Liver (tissue), 9 donors: Measurements from ENCODE around the gene SPEN. TPM values are rescaled to one million over a fixed set of nuclear protein-coding genes. Genes with fewer than 3 reads are reported as not detected.

ENCODE experiments used
- DNase-seq: peaks from one replicate; pipeline ENCODE4 v3.0.0-alpha.2; 2017; ENCODE audit warnings: low spot score
- H3K27ac ChIP-seq, 2 donors: one replicate each; pipeline ENCODE4 v1.7.0; 2013; ENCODE audit warnings: inconsistent platforms in 2 of 2, low read length in 2 of 2, control low read depth in 1 of 2, low read depth in 1 of 2, mild to moderate bottlenecking in 1 of 2
- H3K27me3 ChIP-seq, 4 donors: one replicate each; pipeline versions ENCODE4 v1.6.1 to v1.7.0; 2013; ENCODE audit warnings: low read length in 3 of 4, inconsistent platforms in 1 of 4, mild to moderate bottlenecking in 1 of 4, moderate library complexity in 1 of 4; ENCODE audit not compliant: control insufficient read depth in 4 of 4, insufficient read depth in 4 of 4
- H3K36me3 ChIP-seq, 4 donors: one replicate each; pipeline versions ENCODE4 v1.6.1 to v1.7.0; 2013; ENCODE audit warnings: low read length in 3 of 4, mild to moderate bottlenecking in 3 of 4, low read depth in 1 of 4, moderate library complexity in 1 of 4; ENCODE audit not compliant: control insufficient read depth in 4 of 4, insufficient read depth in 3 of 4
- H3K4me1 ChIP-seq, 4 donors: one replicate each; pipeline versions ENCODE4 v1.6.1 to v1.7.0; 2013; ENCODE audit warnings: low read length in 3 of 4, mild to moderate bottlenecking in 3 of 4, moderate library complexity in 1 of 4; ENCODE audit not compliant: control insufficient read depth in 4 of 4, insufficient read depth in 4 of 4
- H3K4me3 ChIP-seq, 3 donors: one replicate each; pipeline versions ENCODE4 v1.6.1 to v1.7.0; 2013; ENCODE audit warnings: low read length in 3 of 3, control low read depth in 1 of 3, low read depth in 1 of 3, mild to moderate bottlenecking in 1 of 3
- H3K9ac ChIP-seq, 2 donors: one replicate each; pipeline ENCODE4 v1.7.0; 2013; ENCODE audit warnings: low read length in 2 of 2, mild to moderate bottlenecking in 2 of 2, moderate library complexity in 2 of 2, control low read depth in 1 of 2, low read depth in 1 of 2
- H3K9me3 ChIP-seq, 4 donors: one replicate each; pipeline versions ENCODE4 v1.6.1 to v1.7.0; 2013; ENCODE audit warnings: low read length in 3 of 4; ENCODE audit not compliant: control insufficient read depth in 4 of 4
- EGR1 ChIP-seq, 2 donors: IDR thresholded peaks; 2 replicates each; pipeline ENCODE4 v1.6.1; 2016 to 2018; ENCODE audit warnings: antibody characterized with exemption in 2 of 2, low read depth in 2 of 2
- FOXA2 ChIP-seq: IDR thresholded peaks from 2 replicates; pipeline ENCODE4 v1.6.1; 2016; ENCODE audit warnings: antibody characterized with exemption
- HNF4A ChIP-seq, 2 donors: conservative IDR thresholded peaks; 2 replicates each; pipeline ENCODE4 v1.6.1; 2016; ENCODE audit warnings: antibody characterized with exemption in 2 of 2, mild to moderate bottlenecking in 2 of 2
- HNF4G ChIP-seq: IDR thresholded peaks from 2 replicates; pipeline ENCODE4 v1.6.1; 2016; ENCODE audit warnings: antibody characterized with exemption
- RAD21 ChIP-seq, 2 donors: IDR thresholded peaks; 2 replicates each; pipeline ENCODE4 v1.6.1; 2016; ENCODE audit warnings: antibody characterized with exemption in 2 of 2, mild to moderate bottlenecking in 2 of 2
- TAF1 ChIP-seq: conservative IDR thresholded peaks from 2 replicates; pipeline ENCODE4 v1.6.1; 2016; ENCODE audit warnings: antibody characterized with exemption, mild to moderate bottlenecking
- YY1 ChIP-seq: IDR thresholded peaks from 2 replicates; pipeline ENCODE4 v1.6.1; 2016; ENCODE audit warnings: antibody characterized with exemption, mild to moderate bottlenecking
- WGBS: extraction: QIAGEN DNeasy Blood & Tissue Kit; methylation state at CpG from one replicate; pipeline ENCODE4 v1.1.7; 2013; 5-methylcytosine and 5-hydroxymethylcytosine counted together
- polyA plus RNA-seq, 2 donors: library from polyadenylated mRNA; stranded (reverse) in 1 of 2; unstranded in 1 of 2; fragments of 200-250 nt in 1 of 2; fragments of >200 nt in 1 of 2; fragmentation: Nextera tagmentation in 1 of 2; extraction: Ambion mirVana in 1 of 2; gene quantifications; one replicate each; pipeline versions ENCODE4 v1.2.1 to v1.2.3, GENCODE V29; 2013 to 2015
- total RNA-seq, 2 donors: library from RNA; depleted of rRNA; stranded (reverse); fragments of >200 nt; gene quantifications; one replicate each; pipeline ENCODE4 v1.2.3, GENCODE V29; 2014
- TF ChIP-seq, protein P1 (sequence below): fragments of 150-350 bp; IDR thresholded peaks from 2 replicates; pipeline ENCODE4 v1.5.1; 2017; ENCODE audit warnings: improper control_type of control experiment, low read depth, low read length; ENCODE audit not compliant: missing input control
- TF ChIP-seq, protein P2 (sequence below): IDR thresholded peaks from 2 replicates; pipeline ENCODE4 v1.6.1; 2016; ENCODE audit warnings: antibody characterized with exemption
- TF ChIP-seq, protein P3 (sequence below): IDR thresholded peaks from 2 replicates; pipeline ENCODE4 v1.6.1; 2016; ENCODE audit warnings: antibody characterized with exemption, mild to moderate bottlenecking
- donor health status: healthy.
- donor health status: healthy.
- donor health status: healthy.
- donor health status: healthy.
- donor health status: healthy.

SPEN gene
- total and polyA plus RNA-seq, 4 donors = 7.4 to 29.4 (median 15.2) TPM

DNA sequence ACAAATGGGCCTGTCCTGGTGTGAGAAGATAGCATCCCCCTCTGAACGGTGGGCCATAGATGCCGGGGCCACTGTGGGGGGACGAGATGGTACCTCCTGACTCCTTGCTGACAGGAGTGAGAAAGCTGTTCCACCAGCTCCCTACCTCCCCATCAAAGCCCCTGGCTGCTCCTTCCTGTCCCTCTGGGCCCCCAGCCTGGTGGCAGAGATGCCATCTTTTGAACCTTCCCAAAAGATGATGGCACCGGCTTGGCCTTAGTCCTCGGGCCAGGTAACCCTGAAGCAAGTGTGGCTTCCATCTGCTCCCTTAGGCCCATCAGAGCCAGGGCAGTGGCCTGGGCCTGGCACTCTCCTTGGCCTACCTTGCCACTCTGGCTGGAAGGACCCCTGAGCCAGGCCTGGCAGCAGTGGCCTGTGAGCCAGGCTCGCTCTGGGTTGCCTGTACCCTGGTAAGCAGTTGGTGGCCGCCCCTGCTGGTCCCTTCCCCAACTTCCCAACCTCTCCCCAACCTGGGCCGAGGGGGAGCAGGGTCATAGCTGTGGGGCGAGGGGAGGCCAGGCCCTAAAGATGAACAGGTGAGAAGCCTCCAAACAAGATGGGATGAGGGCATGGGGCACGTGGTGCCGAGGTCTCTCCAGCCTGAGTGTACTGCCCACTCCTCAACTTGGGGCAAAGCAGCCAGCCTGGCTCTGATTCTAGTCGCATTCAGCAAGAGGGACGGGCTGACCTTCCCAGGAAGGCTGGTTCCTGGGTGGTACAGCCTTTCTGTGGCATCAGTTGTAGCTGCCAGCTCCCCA, 93.7 kb downstream of the SPEN start:
- TF ChIP-seq, protein P1, sequence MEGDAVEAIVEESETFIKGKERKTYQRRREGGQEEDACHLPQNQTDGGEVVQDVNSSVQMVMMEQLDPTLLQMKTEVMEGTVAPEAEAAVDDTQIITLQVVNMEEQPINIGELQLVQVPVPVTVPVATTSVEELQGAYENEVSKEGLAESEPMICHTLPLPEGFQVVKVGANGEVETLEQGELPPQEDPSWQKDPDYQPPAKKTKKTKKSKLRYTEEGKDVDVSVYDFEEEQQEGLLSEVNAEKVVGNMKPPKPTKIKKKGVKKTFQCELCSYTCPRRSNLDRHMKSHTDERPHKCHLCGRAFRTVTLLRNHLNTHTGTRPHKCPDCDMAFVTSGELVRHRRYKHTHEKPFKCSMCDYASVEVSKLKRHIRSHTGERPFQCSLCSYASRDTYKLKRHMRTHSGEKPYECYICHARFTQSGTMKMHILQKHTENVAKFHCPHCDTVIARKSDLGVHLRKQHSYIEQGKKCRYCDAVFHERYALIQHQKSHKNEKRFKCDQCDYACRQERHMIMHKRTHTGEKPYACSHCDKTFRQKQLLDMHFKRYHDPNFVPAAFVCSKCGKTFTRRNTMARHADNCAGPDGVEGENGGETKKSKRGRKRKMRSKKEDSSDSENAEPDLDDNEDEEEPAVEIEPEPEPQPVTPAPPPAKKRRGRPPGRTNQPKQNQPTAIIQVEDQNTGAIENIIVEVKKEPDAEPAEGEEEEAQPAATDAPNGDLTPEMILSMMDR = no peak
- TF ChIP-seq, protein P2, sequence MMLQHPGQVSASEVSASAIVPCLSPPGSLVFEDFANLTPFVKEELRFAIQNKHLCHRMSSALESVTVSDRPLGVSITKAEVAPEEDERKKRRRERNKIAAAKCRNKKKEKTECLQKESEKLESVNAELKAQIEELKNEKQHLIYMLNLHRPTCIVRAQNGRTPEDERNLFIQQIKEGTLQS = no peak
- peaks cover 25 to 75% (median 39%) of the 10 kb centered on the region in 4 donors for H3K36me3 ChIP-seq
- no peaks in the 10 kb centered on the region for H3K27me3 ChIP-seq
- WGBS = 96% methylated on average over 13 of the region's 13 CpGs
- H3K27ac ChIP-seq = no peak overlapping the region
- no peak for DNase-seq
- no peaks in the 10 kb centered on the region for H3K9me3 ChIP-seq
- no peak overlapping the region for H3K9ac ChIP-seq
- peaks cover 0 to 17% (median 6%) of the 10 kb centered on the region in 4 donors for H3K4me1 ChIP-seq
- H3K4me3 ChIP-seq = no peak overlapping the region

DNA sequence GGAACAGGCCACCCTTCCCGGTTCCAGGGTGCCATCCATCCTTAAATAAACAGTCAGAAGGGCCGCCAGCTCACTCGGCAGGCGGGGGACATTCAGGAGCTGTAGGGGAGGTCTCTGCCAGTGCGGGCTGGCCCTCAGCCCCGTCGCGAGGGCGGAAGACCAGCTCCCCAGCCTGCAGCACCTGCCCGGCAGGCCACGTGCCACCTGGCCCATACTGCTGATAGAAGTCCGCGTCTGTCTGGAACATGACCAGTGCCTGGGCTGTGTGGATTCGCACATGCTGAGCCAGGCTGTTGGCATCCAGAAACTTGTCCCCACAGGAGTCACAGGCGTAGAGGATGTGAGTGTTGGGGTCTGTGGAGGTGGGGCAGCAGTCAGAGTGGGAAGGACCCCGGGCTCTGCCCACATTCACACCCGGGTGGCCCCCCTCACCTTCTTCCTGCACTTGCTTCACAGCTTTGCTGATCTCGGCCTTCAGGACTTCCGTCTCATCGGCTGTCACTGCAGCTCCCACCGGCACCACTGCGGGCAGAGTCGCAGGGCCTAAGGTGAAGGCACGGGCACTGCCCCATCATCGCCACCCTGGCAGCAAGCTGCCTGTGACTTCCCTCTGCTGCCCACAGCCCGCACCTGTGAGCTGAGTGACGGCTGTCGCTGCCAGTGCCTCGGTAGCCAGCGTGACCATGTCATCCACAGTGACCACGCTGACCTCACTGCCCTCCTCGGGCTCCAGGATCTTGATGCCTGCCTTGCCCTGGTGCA, 94.6 kb downstream of the SPEN start:
- Histone ChIP-seq H3K4me3 (no peak overlapping the region), H3K4me1 (peaks cover 0 to 17% (median 6%) of the 10 kb centered on the region in 4 donors), H3K27me3 (no peaks in the 10 kb centered on the region), H3K36me3 (peaks cover 24 to 78% (median 40%) of the 10 kb centered on the region in 4 donors), H3K9me3 (no peaks in the 10 kb centered on the region), H3K27ac (no peak overlapping the region), H3K9ac (no peak overlapping the region)
- no peak for DNase-seq
- WGBS = 75% methylated on average over 32 of the region's 32 CpGs
- TF ChIP-seq HNF4A (conservative IDR thresholded peaks at IDR 0.05) (no peak), TAF1 (no peak), RAD21 (IDR thresholded peaks at IDR 0.05) (no peak), FOXA2 (no peak), HNF4G (no peak), EGR1 (IDR thresholded peaks at IDR 0.05; ENCODE audit: low read depth in 2 of 2) (no peak), YY1 (no peak)
- TF ChIP-seq, protein P3, sequence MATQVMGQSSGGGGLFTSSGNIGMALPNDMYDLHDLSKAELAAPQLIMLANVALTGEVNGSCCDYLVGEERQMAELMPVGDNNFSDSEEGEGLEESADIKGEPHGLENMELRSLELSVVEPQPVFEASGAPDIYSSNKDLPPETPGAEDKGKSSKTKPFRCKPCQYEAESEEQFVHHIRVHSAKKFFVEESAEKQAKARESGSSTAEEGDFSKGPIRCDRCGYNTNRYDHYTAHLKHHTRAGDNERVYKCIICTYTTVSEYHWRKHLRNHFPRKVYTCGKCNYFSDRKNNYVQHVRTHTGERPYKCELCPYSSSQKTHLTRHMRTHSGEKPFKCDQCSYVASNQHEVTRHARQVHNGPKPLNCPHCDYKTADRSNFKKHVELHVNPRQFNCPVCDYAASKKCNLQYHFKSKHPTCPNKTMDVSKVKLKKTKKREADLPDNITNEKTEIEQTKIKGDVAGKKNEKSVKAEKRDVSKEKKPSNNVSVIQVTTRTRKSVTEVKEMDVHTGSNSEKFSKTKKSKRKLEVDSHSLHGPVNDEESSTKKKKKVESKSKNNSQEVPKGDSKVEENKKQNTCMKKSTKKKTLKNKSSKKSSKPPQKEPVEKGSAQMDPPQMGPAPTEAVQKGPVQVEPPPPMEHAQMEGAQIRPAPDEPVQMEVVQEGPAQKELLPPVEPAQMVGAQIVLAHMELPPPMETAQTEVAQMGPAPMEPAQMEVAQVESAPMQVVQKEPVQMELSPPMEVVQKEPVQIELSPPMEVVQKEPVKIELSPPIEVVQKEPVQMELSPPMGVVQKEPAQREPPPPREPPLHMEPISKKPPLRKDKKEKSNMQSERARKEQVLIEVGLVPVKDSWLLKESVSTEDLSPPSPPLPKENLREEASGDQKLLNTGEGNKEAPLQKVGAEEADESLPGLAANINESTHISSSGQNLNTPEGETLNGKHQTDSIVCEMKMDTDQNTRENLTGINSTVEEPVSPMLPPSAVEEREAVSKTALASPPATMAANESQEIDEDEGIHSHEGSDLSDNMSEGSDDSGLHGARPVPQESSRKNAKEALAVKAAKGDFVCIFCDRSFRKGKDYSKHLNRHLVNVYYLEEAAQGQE = no peak
- TF ChIP-seq, protein P1 = no peak
